T-helper 1 cell treated with Interleukin-12 subunit alpha and Interleukin-12 subunit beta and Interleukin-4 antibody, amounts not matched to agents 30 ng/mL and 1 ng/mL, for 36 hours (primary cell): ENCODE measurements around the gene NFYC. TPM values are rescaled to one million over a fixed set of nuclear protein-coding genes. Genes with fewer than 3 reads are reported as not detected.

Source experiments
- intact Hi-C: fragments of 100-400 bp; cut with micrococcal nuclease; formaldehyde crosslinking; loops from one replicate; pipeline ENCODE4 v1.15.1; 2024
- total RNA-seq: library from RNA; stranded (reverse); gene quantifications from 2 replicates; pipeline ENCODE4 v1.2.3, GENCODE V29; 2022

Gene NFYC
- total RNA-seq, 1 donor from 2014 or later, result 98.8 TPM

DNA sequence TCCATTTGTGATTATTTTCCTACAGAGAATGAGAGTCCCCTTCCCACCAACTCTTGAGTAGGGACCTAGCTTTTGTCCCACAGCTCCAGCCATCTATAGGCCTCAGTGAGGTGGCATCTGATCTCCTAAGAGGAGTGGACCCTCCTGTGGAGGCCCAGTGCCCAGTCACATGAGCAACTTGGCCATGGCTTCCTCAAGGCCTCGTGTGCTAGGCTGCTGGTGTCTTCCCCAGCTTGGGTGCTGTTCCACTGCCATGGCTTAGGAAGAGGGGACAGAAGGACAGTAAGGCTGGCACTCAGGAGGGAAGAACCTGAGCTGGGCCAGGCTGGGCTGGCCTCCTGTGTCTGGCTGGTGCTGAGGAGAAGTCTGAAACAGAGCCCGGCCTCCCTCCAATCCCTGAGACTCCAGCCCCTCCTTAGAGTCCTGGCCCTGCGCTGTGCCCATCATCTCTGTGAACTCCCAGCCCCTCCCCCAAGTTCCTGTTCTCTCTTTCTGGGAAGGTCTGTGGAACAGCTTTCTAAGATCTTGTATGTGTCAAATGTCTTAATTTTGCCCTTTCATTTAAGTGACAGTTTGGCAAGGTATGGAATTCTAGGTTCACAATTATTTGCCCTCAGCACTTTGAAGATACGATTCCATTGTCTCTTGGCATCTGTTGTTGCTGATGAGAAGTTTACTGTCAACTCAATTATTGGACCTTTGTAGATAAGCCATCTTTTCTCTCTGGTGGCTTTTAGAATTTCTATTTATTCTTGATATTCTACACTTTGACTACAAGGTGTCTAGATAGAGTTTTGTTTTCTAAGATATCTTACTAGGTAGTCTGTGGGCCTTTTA is 85.0 kb downstream of the NFYC start:
- intact Hi-C loops, result no loop called here

- intact Hi-C loops, result no loop called here
These were observed 85.9 kb downstream of the NFYC start for GRCh38 chr1:40777224-40777970.

DNA sequence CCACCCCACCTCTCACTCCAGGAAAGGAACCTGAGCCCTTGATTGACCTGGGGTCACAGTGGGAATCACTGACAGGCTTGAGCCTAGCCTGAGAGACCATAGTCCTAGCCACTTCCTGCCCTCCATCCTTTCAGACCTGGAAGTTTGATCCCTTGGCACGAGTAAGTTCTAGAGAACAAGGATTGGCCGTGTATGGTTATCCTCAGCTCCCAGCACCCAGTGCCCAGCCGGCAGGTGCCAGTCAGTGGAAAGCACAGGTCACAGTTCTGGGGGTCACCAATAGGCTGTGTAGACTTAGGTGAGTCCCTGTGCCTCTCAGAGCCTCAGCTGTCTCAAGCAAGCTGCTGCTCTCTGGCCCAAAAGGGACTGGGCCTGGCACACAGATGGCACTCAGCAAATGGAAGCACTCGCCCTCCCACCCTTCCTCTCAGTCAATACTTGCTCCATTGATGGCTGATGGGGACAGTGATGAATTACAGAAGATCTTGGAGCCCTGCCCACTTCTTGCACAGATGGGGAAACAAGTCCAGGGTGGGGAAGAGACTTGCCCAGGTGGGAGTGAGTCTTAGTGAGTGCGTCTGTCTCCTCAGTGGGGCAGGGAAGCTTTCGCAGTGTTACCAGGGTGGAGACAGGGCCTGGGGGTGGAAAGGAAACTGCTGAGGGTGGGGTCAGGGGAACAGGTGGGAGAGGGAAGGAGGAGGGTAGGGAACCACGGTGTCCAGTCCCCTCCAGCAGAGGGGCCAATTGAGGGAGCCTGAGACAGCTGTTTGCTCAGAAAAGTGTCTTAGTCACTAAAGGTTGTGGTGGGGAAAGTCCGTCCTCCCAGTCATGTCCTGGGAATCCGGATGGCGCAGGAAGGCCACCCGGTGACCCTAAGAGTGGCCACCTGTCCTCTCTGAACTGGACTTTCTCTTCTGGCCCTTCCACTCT is 89.4 kb downstream of the NFYC start:
- intact Hi-C loops, result no loop called here

- intact Hi-C loops, result no loop called here
These were observed 90.1 kb downstream of the NFYC start for GRCh38 chr1:40781608-40781971.

DNA sequence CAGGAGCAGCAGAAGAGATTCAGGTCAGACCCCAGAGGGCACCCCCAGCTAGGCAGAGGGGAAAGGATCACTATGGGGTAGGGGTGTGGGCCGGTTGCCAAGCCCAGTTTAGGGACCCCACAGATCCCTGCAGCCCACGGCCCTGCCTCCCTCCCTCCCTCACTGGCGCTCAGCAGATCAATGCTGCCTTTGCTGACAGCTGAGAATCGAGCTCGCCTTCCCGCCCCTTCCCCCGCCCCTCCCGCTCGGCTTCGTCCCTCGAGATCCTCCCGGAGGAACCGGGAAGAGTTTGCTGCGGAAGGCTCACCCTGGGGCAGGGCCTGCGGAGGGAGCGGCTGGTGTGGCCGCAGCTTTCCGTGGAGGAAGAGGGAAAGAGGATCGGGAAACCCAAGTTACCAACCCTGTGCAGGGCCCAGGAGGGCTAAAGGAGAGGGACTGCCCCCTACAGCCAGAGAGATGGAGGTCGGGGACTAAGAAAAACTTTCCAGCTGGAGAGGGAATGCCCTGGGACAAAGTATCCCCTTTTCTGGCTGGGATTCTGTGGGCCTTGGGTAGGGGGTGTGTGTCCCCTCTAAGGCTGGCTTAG is 91.0 kb downstream of the NFYC start:
- intact Hi-C loops, result loop anchor here (2.0 kb wide), 1 partner anchor 20 kb away; no protein-coding TSS in a partner anchor

- intact Hi-C loops, result loop anchor here (1.0 to 2.0 kb wide), 2 partner anchors 12 to 20 kb away; no protein-coding TSS in a partner anchor
These were observed 91.7 kb downstream of the NFYC start, which contains the start of gene KCNQ4 for GRCh38 chr1:40783001-40783905. Gene KCNQ4 (plus strand): TSS chr1:40783787. CDS start chr1:40784094, 307 bp downstream.

GRCh38 chr1:40784141-40784770 is 92.8 kb downstream of the NFYC start:
- intact Hi-C loops, result no loop called here

DNA sequence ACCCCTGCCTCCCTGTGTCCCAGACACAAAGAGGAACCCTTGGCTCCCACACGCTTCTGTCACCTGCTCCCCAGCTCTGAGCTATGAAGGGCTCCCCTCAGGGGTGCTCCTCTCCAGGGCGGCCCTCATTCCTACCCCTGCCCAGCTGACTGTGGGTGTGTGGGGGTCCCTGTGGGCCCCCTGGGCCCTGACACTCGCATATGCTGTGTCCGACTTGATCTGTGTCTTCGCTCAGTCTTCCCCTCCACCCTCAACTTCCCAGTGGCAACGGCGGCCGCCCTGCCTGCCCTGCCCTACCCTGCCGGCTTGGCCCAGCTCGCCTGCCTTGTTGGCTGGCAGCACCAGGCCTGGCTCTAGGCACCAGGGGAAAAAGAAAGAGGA is 93.3 kb downstream of the NFYC start:
- intact Hi-C loops, result no loop called here

DNA sequence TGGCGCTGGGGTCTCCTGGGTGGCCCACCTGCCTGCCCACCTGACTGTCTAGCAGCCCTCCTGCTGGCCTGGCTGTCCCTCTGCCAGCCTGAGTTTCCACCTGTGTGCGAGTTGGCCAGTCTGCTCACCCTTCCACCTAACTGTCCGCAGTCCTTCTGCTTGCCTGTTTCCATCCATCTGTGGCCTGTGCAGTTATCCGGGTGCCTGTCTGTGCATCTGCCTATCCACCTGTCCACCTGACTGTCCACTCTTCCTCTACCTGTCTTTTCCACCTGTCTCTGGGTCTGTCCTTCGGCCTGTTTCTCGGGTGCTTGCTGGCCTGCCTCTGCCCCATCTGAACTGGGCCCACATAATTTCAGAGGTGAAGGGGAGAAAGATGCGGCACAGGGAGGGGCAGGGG is 93.9 kb downstream of the NFYC start:
- intact Hi-C loops, result no loop called here

DNA sequence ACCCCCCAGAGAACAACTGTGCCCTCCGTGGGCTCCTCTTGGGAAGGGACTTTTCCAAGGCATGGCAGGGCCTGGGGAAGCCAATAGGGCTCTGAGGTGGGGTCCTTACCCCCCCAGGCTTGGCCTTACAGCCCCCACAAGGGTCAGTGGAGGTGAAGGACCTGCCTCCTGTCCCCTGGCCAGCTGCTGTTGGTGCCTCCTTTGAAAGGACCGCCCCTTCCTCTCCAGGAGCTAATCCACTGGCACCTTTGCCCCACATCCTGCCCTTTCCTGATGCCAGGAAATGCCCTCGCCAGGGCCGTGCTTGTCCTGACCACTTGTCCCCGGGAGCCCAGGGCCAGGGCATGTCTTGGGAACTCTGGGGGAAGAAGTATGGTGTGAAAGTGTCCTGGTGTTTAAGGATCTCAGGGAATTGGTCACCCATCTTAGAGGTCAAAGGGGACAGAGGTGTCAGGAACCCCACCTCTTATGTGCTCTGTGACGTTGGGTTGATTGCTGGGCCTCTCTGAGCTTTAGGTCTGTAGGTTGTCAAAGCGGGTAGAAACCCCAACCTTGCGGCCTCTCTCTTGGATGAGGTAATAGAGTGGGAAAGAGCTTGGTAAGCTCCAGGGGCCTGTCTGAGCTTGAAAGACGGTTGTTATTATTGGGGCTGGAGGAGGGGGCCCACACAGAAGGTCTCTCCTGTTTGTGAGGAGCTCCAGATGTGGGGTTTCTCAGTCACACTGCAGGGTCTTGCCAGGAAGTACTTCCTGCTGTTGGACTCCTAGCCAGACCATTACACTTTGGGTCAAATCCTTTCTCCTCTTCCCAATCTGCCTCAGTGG is 94.9 kb downstream of the NFYC start:
- intact Hi-C loops, result no loop called here

DNA sequence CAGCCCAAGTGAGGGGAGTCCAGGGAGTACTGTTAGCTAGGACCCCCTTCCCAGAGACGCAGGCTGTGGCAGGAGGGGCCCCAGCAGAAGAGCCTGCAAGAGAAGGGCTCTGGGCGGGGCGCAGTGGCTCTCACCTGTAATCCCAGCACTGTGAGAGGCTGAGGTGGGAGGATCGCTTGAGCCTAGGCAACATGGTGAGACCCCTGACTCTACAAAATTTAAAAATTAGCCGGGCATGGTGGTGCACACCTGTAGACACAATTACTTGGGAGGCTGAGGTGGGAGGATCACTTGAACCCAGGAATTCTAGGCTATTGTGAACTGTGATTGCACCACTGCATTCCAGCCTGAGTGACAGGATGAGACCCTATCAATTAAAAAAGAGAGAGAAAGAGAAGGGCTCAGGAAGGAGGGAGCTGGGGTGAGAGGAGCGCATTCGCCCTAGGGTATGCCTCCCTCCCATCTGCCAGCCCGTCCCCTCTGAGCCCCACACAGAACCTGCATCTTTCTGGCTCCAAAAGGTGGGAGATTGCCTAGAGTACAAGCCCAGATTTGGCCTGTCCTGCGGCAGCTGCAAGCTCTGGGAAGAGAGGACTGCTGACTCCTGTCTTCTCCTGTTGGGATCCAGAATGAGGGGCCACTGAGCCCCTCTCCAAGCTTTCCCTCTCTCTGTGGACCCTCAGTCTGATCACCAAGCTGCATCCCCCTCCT is 95.6 kb downstream of the NFYC start:
- intact Hi-C loops, result no loop called here

DNA sequence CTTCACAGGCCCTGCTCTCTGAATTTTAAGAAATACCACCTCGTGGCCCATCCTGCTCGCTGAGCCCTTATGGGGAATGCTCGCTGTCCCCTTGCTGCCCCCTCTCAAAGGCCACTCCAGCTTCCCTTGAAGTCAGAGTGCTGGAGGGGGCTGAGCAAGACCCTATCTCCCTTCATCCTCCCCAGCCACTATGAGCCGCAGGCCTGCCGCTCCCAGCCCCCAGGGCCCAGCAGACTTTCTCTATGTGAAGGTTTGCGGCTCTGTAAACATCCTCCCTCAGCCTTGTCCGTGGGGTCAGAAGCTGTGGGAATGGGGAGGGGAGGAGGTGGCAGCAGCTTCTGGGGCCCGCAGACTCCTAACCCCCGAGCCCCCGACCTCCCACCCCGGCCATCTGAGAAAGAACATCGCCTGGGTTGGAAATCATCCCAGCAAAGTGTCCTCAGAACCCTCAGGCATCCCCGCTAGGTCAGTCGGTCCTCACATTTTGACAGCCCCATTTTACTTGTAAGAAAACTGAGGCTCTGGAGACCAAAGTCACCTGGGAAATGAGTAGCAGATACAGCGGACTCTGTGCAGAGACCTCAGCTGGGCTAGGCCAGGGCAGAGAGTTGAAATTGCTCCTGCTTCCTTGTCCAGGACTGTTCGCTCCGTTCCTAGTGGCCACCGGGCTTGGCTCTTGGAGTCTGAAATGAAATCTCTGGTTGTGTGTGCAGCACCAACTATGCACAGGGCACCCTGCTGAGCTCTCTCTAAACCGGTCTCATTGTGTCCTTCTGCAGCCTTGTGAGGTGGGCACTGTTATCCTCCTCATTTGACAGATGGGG is 96.4 kb downstream of the NFYC start:
- intact Hi-C loops, result no loop called here

DNA sequence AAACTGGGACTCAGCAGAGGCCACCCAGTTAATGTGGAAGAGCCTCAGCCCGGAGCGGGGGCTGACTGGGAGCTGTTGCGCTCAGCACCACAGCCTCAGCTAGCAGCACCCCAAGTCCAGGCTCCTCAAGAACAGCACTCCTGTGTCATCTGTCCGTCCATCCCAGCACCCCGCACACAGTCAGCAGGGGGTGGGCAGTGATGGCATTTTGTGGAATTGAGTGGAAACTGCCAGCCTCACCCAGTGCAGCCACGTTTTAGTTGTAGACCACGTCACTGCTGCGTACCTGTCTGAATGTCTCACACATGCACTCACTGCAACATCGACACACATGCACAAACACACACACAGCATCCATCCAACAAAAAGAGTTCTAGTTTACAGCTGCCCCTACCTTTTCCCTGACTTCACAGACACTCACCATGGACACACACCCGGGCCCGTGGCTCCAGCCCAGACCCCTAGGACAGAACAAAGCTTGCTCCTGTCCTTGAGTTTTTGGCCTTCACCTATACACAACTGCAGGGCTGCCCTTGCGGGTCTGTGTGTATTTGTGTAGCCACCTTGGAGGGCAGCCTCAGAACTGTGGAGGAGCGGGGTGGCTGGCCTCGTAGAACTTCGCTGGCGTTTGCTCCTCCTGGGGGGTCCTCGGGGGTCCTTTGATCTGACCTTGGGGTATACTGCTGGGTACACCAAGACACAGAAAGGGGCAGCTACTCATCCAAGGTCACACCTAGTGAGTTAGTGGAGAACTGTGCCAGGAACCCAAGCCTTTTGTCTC is 97.2 kb downstream of the NFYC start:
- intact Hi-C loops, result no loop called here

GRCh38 chr1:40789342-40789598 is 97.8 kb downstream of the NFYC start:
- intact Hi-C loops, result no loop called here

DNA sequence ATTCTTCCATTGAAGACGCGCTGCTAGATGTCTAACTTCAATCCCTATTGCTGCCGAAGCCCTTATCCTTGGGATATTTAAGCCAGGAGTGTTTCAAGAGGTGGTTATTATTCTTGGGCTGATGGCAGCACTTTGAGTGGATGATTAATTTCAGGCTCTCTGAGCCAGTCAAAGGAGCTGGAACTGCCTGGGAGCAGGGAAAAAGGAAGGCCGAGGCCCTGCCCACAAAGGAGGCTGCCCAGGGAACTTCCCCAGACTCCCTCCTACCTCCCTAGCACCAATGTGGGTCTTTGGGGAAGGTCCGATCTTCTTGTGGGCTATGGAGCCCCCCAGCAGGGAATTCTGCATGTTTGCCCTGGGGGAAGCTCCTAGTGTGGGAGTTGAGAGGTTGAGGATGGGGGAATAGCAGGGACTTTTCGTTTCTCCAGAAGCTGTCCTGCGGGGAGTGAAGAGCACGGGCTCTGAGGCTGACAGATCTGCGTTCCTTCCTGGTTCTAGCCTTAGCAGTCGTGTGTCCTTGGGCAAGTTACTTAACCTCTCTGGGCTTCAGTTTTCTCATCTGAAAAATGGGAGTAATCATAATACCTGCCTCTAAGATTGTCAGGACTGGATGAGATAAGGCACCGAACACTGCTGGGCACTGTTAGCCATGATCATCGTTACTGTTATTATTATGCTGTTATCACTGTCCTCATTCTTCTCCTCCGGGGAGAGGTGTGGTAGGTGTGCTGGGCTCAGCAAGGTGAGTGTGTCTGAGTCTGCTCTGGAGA is 98.3 kb downstream of the NFYC start:
- intact Hi-C loops, result no loop called here

GRCh38 chr1:40792036-40792435 is 100.5 kb downstream of the NFYC start:
- intact Hi-C loops, result no loop called here
